CD4-positive, alpha-beta T cell treated with Interleukin-4 for 1 hour (primary cell): ENCODE measurements around the gene TRABD.

Source experiments
- DNase-seq, 2 donors: peaks; one replicate each; pipeline ENCODE4 v3.0.0-alpha.2; 2020 to 2022

TRABD gene

DNA sequence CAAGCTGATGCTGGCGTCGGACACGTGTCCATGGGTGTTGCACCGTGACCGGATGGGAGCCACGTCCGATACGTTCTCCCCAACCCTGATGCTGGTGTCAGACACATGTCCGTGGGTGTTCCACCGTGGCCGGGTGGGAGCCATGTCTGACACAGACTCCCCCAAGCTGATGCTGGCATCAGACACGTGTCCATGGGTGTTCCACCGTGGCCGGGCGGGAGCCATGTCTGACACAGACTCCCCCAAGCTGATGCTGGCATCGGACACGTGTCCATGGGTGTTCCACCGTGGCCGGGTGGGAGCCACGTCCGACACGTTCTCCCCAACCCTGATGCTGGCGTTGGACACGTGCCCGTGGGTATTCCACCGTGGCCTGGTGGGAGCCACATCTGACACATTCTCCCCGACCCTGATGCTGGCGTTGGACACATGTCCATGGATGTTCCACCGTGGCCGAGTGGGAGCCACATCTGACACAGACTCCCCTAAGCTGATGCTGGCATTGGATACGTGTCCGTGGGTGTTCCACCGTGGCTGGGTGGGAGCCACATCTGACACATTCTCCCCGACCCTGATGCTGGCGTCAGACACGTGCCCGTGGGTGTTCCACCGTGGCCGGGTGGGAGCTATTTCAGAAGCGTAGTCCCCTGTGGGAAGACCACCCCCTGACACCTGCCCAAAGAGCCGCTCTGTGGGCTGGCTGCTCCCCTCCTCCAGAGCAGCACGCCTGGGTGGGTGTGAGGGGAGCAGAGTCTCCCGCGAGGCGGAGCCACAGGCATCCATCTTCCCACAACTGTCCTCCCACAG, 35.1 kb downstream of the TRABD start:
- DNase-seq = no peak

DNA sequence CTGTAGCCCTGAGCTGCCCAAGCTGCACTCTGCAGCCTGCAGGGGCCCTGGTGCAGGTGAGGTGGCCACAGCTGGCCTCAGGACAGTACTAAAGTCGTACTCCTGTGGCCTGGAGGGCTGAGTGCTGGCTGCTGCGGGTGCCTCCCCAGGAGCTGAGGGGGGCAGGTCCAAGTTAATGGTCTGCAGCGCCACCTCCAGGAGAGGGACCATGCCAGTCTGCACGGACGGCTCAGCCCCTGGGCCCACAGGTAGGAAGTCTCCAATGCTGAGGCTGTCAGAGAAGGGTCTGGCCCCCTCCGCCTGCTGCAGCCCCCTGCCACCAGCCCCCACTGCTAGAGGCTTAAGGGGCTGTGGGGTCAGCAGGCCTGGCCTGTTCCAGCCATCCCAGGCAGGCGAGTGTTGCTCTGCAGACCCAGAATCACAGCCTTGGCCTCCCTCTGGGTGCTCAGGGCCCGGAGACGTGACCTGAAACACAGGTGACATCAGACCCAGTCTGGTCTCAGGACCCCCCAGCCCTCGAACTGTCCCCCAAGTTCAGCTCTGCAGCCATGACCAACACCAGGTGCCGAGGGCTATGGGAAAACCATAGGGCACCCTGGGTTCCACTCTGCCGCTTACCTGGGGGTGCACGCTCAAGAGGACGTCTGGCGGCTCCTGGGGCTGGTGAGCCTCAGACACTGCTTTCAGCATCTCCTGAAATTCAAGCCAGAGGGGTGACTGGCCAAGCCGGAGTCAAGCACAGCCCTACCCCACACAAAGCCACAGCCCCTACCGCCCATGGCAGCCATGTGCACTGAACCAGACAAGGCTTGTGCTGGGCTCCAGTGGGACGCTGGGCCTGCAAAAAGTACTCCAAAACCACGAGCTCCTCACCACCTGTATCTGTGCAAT, 35.9 kb downstream of the TRABD start:
- no peak for DNase-seq

- DNase-seq = no peak
Observed at GRCh38 chr22:50222508-50222907, 36.8 kb downstream of the TRABD start.

GRCh38 chr22:50224071-50224470, 38.4 kb downstream of the TRABD start:
- DNase-seq = no peak

GRCh38 chr22:50225200-50225969, 39.7 kb downstream of the TRABD start:
- no peak for DNase-seq

DNA sequence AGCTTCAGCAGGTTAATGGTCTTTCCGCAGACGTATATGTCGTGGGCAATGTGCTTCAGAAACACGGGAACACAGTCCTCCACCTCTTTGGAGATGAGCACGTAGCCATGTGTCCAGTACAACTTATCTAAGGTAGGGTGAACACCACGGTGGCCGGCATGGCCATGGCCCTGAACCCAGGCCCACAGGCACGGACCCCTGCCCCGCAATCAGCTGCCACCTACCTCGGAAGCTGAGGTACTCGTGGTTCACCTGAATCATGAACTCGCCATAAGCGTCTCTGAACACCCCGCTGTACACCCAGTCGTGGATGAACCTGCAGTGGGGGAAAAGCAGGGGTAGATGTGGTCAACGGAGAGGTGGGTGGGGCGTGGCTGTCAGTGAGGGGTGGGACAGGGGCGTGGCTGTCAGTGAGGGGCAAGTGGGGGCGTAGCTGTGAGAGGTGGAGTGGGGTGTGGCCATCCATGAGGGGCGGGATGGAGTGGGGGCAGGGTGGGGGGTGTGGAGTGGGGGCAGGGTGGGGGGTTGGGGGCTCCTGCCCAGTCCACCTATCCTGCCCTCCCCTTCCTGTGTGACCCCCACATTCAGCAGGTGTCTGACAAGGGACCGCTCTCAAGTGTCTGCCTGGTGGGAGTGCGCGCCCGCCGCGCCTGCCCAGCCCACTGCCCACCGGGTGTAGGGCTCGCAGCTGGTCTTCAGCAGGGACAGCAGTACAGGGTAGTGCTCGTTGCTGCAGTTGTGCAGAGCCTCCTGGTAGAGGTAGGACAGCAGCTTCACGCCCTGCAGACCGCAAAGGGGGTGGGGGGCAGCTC, 40.6 kb downstream of the TRABD start:
- DNase-seq = no peak

DNA sequence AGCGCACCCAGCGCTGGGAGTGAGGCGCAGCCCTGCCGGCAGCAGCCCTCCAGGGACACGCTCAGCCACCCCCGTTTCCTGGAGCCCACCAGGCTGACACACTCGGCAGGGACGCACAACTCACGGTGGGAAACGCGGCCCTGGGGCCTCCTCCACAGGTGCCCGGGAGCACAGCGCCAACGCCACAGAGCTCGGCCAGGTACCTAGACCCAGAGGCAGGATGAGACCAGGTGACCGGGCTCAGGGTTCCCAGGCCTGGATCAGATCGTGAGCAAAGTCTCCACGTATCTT, 41.1 kb downstream of the TRABD start:
- DNase-seq = no peak

DNA sequence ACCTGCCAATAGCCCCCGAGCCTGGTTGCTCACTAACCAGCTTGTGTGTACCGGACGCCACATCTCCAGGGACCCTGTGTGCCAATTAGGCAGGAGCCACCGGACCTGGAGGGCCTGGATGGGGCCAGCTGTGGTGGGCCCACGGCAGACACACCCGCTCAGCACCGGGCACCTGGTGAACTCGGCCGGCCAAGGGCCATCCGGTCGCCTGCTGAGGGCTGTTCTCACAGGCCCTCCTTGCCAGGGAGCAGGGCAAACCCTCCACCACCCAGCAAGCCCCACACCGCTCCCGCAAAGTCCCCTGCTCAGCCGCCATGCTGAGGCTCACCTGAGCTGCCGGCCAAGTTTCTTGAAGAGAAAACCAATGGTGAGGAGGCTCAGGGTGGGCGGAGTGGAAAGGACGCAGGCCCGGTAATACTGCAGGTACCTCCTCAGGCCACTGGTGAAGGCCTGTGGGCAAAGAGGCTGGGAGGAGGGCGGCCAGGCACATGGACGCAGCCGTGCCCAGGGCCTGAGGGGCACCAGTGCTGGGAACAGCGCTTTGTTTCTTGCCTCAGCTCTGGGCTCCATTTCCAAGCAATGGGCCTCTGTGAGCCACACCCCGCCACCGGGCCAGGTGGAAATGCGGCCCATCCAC, 42.0 kb downstream of the TRABD start:
- no peak for DNase-seq

DNA sequence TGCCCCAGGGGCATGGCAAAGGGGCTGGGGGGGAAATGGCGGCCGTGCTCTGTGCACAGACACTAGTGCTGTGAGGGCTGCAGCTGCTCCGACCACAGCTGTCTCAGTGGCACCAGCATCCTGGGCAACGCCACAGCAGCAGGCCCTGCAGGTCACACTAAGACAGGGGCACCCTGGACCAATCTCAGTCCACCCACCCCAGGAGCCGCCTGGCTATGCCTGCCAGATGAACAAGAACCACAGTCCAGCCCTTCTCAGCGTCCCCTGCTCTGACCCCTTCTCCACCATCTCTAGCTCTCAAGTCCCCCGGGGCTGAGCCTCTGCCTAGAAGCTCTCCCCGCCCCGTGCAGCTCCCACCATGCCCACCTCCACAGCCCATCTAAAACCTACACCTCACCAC, 42.7 kb downstream of the TRABD start:
- no peak for DNase-seq

- DNase-seq = no peak
Observed at GRCh38 chr22:50229370-50229769, 43.7 kb downstream of the TRABD start.

- DNase-seq = no peak
Observed at GRCh38 chr22:50232481-50233151, 46.9 kb downstream of the TRABD start.

- no peak for DNase-seq
Observed at GRCh38 chr22:50233223-50233622, 47.5 kb downstream of the TRABD start.

- no peak for DNase-seq
Observed at GRCh38 chr22:50236731-50237409, 51.2 kb downstream of the TRABD start.

GRCh38 chr22:50238755-50239154, 53.0 kb downstream of the TRABD start:
- no peak for DNase-seq

GRCh38 chr22:50242406-50242949, 56.8 kb downstream of the TRABD start:
- no peak for DNase-seq

DNA sequence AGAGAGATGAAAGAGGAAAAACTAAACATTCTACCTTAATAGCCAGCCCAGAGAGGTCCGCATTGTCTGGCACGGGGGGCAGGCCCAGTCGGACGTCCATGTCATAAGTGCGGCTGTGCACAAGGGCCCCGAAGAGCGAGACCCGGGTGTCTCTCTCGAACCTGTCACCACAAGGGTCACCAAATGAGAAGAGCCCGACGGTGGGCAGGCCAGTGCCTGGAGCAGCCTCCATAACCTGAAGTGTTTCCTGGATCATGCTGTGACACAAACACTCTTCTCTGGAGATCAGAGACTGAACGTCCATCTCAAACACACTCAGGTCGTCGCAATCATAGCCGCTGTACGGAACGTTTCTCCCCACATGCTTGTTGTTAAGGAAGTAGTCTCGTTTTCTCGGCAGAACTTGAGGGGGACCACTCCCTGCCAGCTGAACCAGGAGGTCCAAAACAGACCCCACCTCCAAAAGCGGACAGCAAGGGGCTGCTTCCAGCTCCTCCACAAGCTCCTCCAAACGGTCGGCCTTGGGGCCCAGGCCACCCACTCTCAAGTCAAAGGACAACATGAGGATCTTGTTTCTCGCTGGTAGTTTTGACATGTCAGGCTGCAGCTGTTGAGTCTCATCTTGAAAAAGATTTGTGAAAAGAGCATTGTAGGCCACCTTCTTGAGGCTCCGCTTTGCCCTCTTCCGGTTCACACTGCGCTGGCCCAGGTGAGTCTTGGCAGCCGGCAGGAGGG, 58.1 kb downstream of the TRABD start:
- no peak for DNase-seq

DNA sequence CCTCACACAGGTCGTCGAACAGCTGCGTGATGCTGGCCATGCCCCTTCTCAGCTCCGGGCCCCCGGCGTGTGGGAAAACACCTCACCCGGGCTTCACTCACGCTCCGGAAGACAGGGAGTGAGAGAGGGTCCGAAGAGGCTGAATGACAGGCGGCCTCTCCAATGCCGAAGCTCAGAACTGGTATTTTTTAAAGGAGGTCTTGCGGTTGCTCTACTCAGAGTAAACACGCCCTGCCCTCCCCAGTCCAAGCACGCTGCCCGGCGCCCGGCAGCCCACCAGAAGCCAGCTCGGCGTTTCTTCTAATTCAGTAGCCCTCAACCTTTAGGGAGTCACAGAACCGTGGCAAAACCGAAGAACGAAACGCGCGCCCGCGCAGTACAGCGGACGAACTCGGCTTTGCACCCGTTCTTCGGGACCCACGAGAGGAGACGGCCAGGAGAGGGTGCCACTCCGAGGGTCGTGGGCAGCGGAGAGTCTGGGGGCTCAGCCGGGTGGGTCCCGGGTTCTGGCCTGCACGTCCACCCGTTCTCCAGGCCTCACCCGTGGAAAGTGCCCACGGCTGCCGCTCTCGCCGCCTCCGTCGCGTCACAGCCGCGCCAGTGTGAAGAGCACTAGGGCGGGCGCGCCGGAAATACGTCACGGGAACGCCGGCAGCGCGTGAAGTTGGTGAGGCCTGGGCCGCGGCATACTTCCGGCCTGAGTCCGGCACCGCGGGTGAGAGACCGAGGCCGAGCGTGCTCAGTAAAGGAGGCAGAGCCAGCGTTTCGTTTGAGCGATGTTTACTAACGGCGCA, 58.9 kb downstream of the TRABD start, which contains the start of gene TUBGCP6:
TSS of gene TUBGCP6 (minus strand) at position 604 of the 794 bp plus-strand sequence. CDS start at position 40, 564 bp downstream.
- peak; percentile 90 to 91 for DNase-seq

DNA sequence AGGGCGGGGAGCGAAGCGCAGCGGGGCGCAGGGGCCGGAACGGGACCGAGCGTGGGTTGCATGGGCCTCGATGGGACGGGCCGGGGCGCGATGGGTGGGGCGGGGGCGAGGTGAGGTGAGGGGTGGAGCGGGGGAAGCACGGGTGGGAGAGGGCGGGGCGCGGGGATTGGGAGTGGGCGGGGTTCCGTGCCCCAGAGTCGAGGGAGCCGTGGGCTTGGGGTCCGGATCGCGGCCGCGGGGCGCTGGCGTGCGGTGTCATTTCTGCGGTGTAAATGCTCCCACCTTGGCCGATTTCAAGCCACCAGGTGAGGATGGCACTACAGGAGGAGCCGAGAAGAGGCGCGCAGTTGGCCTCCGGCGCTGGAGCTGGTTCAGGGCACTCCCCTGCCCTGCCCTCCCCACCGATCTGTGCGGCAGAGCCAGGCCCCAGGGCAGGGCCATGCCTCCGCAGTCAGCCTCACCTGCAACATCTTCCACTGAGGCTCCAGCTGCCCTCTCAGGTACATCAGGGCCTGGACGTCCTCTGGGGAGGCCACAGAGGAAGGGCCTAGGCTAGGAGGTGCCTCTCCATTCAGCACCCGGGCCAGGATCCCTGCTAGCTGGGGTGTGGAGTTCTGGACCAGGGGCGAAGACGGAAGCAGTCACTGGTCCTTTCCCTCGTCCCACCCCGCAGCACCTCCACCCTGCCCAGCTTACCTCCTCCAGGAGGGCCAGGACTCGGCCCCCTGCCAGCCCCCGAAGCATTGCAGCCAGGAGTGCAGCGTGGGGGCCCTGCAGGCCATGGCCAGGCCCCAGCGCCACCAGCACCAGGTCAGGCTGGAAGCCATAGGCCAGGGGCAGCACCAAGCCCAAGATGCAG, 59.7 kb downstream of the TRABD start:
- no peak for DNase-seq
